ENCODE data around the gene NUP153.

DNA sequence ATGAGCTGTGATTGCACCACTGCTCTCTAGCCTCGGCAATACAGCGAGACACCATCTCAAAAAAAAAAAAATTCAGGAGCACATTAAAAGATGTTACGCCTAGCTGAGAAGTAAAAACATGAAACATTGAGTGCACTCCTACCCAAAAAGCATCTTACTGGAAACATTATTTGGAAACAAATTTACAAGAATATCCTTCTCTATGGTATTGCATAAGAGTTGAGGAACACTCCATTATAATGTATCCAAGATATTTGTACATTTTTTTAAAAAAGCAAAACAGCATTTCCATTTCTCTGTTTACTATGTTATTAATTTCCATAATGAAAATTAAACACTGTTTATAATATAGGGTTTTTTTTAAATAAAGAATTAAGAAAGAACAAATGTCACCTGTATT is 58.0 kb downstream of the NUP153 start:
- no peak for TF ChIP-seq POLR2AphosphoS5 (IDR thresholded peaks at IDR 0.05; ENCODE audit: low read depth)
- TF ChIP-seq, protein P1, sequence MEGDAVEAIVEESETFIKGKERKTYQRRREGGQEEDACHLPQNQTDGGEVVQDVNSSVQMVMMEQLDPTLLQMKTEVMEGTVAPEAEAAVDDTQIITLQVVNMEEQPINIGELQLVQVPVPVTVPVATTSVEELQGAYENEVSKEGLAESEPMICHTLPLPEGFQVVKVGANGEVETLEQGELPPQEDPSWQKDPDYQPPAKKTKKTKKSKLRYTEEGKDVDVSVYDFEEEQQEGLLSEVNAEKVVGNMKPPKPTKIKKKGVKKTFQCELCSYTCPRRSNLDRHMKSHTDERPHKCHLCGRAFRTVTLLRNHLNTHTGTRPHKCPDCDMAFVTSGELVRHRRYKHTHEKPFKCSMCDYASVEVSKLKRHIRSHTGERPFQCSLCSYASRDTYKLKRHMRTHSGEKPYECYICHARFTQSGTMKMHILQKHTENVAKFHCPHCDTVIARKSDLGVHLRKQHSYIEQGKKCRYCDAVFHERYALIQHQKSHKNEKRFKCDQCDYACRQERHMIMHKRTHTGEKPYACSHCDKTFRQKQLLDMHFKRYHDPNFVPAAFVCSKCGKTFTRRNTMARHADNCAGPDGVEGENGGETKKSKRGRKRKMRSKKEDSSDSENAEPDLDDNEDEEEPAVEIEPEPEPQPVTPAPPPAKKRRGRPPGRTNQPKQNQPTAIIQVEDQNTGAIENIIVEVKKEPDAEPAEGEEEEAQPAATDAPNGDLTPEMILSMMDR (IDR thresholded peaks at IDR 0.05; ENCODE audit: insufficient read depth, low read length): no peak
- TF ChIP-seq, protein P2, sequence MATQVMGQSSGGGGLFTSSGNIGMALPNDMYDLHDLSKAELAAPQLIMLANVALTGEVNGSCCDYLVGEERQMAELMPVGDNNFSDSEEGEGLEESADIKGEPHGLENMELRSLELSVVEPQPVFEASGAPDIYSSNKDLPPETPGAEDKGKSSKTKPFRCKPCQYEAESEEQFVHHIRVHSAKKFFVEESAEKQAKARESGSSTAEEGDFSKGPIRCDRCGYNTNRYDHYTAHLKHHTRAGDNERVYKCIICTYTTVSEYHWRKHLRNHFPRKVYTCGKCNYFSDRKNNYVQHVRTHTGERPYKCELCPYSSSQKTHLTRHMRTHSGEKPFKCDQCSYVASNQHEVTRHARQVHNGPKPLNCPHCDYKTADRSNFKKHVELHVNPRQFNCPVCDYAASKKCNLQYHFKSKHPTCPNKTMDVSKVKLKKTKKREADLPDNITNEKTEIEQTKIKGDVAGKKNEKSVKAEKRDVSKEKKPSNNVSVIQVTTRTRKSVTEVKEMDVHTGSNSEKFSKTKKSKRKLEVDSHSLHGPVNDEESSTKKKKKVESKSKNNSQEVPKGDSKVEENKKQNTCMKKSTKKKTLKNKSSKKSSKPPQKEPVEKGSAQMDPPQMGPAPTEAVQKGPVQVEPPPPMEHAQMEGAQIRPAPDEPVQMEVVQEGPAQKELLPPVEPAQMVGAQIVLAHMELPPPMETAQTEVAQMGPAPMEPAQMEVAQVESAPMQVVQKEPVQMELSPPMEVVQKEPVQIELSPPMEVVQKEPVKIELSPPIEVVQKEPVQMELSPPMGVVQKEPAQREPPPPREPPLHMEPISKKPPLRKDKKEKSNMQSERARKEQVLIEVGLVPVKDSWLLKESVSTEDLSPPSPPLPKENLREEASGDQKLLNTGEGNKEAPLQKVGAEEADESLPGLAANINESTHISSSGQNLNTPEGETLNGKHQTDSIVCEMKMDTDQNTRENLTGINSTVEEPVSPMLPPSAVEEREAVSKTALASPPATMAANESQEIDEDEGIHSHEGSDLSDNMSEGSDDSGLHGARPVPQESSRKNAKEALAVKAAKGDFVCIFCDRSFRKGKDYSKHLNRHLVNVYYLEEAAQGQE (IDR thresholded peaks at IDR 0.05; ENCODE audit: insufficient replicate concordance, low read depth): no peak
